ENCODE results near the gene AMFR.

- TF ChIP-seq NR2C2 (CRISPR knock-in tag; IDR thresholded peaks at IDR 0.05; ENCODE audit: borderline replicate concordance) (no peak; the same call in 1 of the 2 replicates), ZNF441 (CRISPR knock-in tag; IDR thresholded peaks at IDR 0.05; ENCODE audit: borderline replicate concordance) (no peak), FOSL2 (CRISPR knock-in tag; IDR thresholded peaks at IDR 0.05) (0 out of 2 replicates have a peak, but pooled peaks have one; percentile 10), ZNF446 (CRISPR knock-in tag; IDR thresholded peaks at IDR 0.05) (no peak), ZNF772 (CRISPR knock-in tag; IDR thresholded peaks at IDR 0.05) (peak; percentile 73; the same call in 1 of the 2 replicates), SMC3 (IDR thresholded peaks at IDR 0.05; ENCODE audit: low read length) (no peak), ARID2 (CRISPR knock-in tag; IDR thresholded peaks at IDR 0.05; ENCODE audit: borderline replicate concordance) (no peak)
These were observed 67.5 kb downstream of the AMFR start for GRCh38 chr16:56357765-56358322.
